SK-N-SH (cell line): ENCODE results near the gene LEPR. TPM values are rescaled to one million over a fixed set of nuclear protein-coding genes. Genes with fewer than 3 reads are reported as not detected.

Experiments used
- CTCF ChIA-PET: fragments of 300-600, 350-600 bp; formaldehyde crosslinking; extraction: SDS; loops from one replicate; lab custom pipeline; 2021; lab: Yijun Ruan, JAX
- POLR2A ChIA-PET: fragments of 350-600 bp; sonication (Branson Sonifier 250); formaldehyde crosslinking; extraction: SDS; loops from one replicate; lab custom pipeline; 2020; ENCODE audit warnings: antibody characterized with exemption, inconsistent platforms; lab: Yijun Ruan, JAX
- DNase-seq: peaks from one replicate; pipeline ENCODE4 v3.0.0; 2012
- H2AFZ ChIP-seq: fragments of 200-600 bp; sonication (generic); 2 replicates; pipeline ENCODE4 v1.8.1; 2016; ENCODE audit warnings: antibody characterized with exemption, mild to moderate bottlenecking, low read depth
- H3F3A ChIP-seq: fragments of 200-600 bp; sonication (generic); replicated peaks from 2 replicates; pipeline ENCODE3; 2016; ENCODE audit warnings: antibody characterized with exemption, mild to moderate bottlenecking; ENCODE audit not compliant: insufficient read depth
- H3K27ac ChIP-seq, 2 experiments: fragments of 200-500 bp in 1 of 2; fragments of 200-600 bp in 1 of 2; sonication (Bioruptor generic) in 1 of 2; sonication (generic), shearing (Covaris generic) in 1 of 2; 2 replicates each; pipeline versions ENCODE4 v1.5.1 to v1.6.1; 2014 to 2016; ENCODE audit warnings: low read depth in 2 of 2, inconsistent platforms in 1 of 2, low read length in 1 of 2, mild to moderate bottlenecking in 1 of 2, mixed read lengths in 1 of 2
- H3K27me3 ChIP-seq: fragments of 200-600 bp; sonication (generic), shearing (Covaris generic); 2 replicates; pipeline ENCODE4 v1.6.1; 2016; ENCODE audit warnings: mixed run types; ENCODE audit not compliant: insufficient read depth
- H3K36me3 ChIP-seq, 2 experiments: fragments of 200-500 bp in 1 of 2; fragments of 200-600 bp in 1 of 2; sonication (Bioruptor generic) in 1 of 2; sonication (generic) in 1 of 2; replicated peaks in 1 of 2; 2 replicates each; pipeline versions ENCODE3 to v1.5.1; 2014 to 2016; ENCODE audit warnings: low read length in 1 of 2, mild to moderate bottlenecking in 1 of 2; ENCODE audit not compliant: insufficient read depth in 2 of 2, control insufficient read depth in 1 of 2
- H3K4me1 ChIP-seq, 2 experiments: fragments of 200-500 bp in 1 of 2; fragments of 200-600 bp in 1 of 2; sonication (Bioruptor generic) in 1 of 2; sonication (generic), shearing (Covaris generic) in 1 of 2; 2 replicates each; pipeline versions ENCODE4 v1.5.1 to v1.6.1; 2014 to 2016; ENCODE audit warnings: low read depth in 1 of 2, low read length in 1 of 2, mixed run types in 1 of 2; ENCODE audit not compliant: insufficient read depth in 2 of 2, control insufficient read depth in 1 of 2
- H3K4me2 ChIP-seq: fragments of 200-600 bp; sonication (generic), shearing (Covaris generic); 2 replicates; pipeline ENCODE4 v1.6.1; 2017; ENCODE audit warnings: mixed run types
- H3K4me3 ChIP-seq, 2 experiments: fragments of 200-500 bp in 1 of 2; fragments of 200-600 bp in 1 of 2; sonication (Bioruptor generic) in 1 of 2; sonication (generic), shearing (Covaris generic) in 1 of 2; 2 replicates each; pipeline versions ENCODE4 v1.5.1 to v1.8.1; 2014 to 2016; ENCODE audit warnings: low read depth in 2 of 2, inconsistent platforms in 1 of 2, low read length in 1 of 2, mild to moderate bottlenecking in 1 of 2, mixed read lengths in 1 of 2, moderate library complexity in 1 of 2
- H3K79me2 ChIP-seq: fragments of 200-600 bp; sonication (generic); 2 replicates; pipeline ENCODE4 v1.8.1; 2017; ENCODE audit warnings: mild to moderate bottlenecking; ENCODE audit not compliant: insufficient read depth
- H3K9ac ChIP-seq: fragments of 200-600 bp; sonication (generic); 2 replicates; pipeline ENCODE4 v1.6.1; 2017; ENCODE audit warnings: mixed run types
- H3K9me2 ChIP-seq: fragments of 200-600 bp; sonication (generic); 2 replicates; pipeline ENCODE4 v1.6.1; 2017; ENCODE audit warnings: mixed run types
- H3K9me3 ChIP-seq: fragments of 200-600 bp; sonication (generic); 2 replicates; pipeline ENCODE4 v1.6.1; 2017; ENCODE audit warnings: mixed run types, mild to moderate bottlenecking, moderate library complexity
- H4K20me1 ChIP-seq: fragments of 200-600 bp; sonication (generic); 2 replicates; pipeline ENCODE4 v1.6.1; 2017; ENCODE audit warnings: mild to moderate bottlenecking, mixed run types; ENCODE audit not compliant: insufficient read depth
- CHD2 ChIP-seq: fragments of 150-350 bp; IDR thresholded peaks from 2 replicates; pipeline ENCODE4 v1.6.1; 2018; ENCODE audit warnings: low read length; ENCODE audit not compliant: partially characterized antibody
- ELF1 ChIP-seq: IDR thresholded peaks from 2 replicates; pipeline ENCODE4 v1.4.0; 2012
- EZH2phosphoT487 ChIP-seq: fragments of 200-600 bp; sonication (generic); IDR thresholded peaks from 2 replicates; pipeline ENCODE4 v1.6.1; 2017; ENCODE audit warnings: low read depth, mixed run types, mild to moderate bottlenecking, antibody characterized with exemption, moderate library complexity, borderline replicate concordance
- FOXJ3 ChIP-seq: sonication (generic); formaldehyde crosslinking; IDR thresholded peaks from 2 replicates; pipeline ENCODE4 v1.5.1; 2020; ENCODE audit warnings: mild to moderate bottlenecking, missing genetic modification reagents
- FOXM1 ChIP-seq: IDR thresholded peaks from 2 replicates; pipeline ENCODE4 v1.4.0; 2012; ENCODE audit warnings: low read depth, mild to moderate bottlenecking
- GATA2 ChIP-seq: sonication (generic); formaldehyde crosslinking; IDR thresholded peaks from 2 replicates; pipeline ENCODE4 v1.5.0; 2020; ENCODE audit warnings: mild to moderate bottlenecking, missing genetic modification reagents
- JUND ChIP-seq: IDR thresholded peaks from 2 replicates; pipeline ENCODE4 v1.4.0; 2012
- MEF2A ChIP-seq: IDR thresholded peaks from 2 replicates; pipeline ENCODE4 v1.4.0; 2012; ENCODE audit warnings: low read depth, borderline replicate concordance
- MXI1 ChIP-seq: IDR thresholded peaks from 2 replicates; pipeline ENCODE4 v1.6.1; 2012; ENCODE audit warnings: mild to moderate bottlenecking, low read depth, low read length, improper control_type of control experiment
- RXRA ChIP-seq: IDR thresholded peaks from 2 replicates; pipeline ENCODE4 v1.4.0; 2012; ENCODE audit warnings: low read depth, mild to moderate bottlenecking, borderline replicate concordance
- SMC3 ChIP-seq: IDR thresholded peaks from 2 replicates; pipeline ENCODE4 v1.6.1; 2012; ENCODE audit warnings: low read depth, low read length, improper control_type of control experiment
- TCF12 ChIP-seq: IDR thresholded peaks from 2 replicates; pipeline ENCODE4 v1.4.0; 2012
- TEAD4 ChIP-seq: IDR thresholded peaks from 2 replicates; pipeline ENCODE4 v1.4.0; 2012; ENCODE audit warnings: mild to moderate bottlenecking, borderline replicate concordance; ENCODE audit not compliant: insufficient read depth
- WGBS: methylation state at CpG from one replicate; pipeline ENCODE4 v1.1.6; 2017; ENCODE audit warnings: low lambda C conversion rate; 5-methylcytosine and 5-hydroxymethylcytosine counted together
- polyA plus RNA-seq, 3 experiments: library from polyadenylated mRNA; depleted of rRNA; stranded (reverse); fragments of >200 nt; gene quantifications; 2 replicates each; pipeline ENCODE4 v1.2.3, GENCODE V29; 2012
- TF ChIP-seq, protein P1 (sequence below): fragments of 200-600 bp; sonication (generic); IDR thresholded peaks from 2 replicates; pipeline ENCODE4 v1.6.1; 2017; ENCODE audit warnings: antibody characterized with exemption, mild to moderate bottlenecking, moderate library complexity
- TF ChIP-seq, protein P2 (sequence below): IDR thresholded peaks from 2 replicates; pipeline ENCODE4; 2012
- TF ChIP-seq, protein P3 (sequence below): fragments of 150-350 bp; IDR thresholded peaks from 2 replicates; pipeline ENCODE4 v1.6.1; 2016; ENCODE audit warnings: mild to moderate bottlenecking, low read depth, low read length
- TF ChIP-seq, protein P4 (sequence below): fragments of 150-350 bp; IDR thresholded peaks from 2 replicates; pipeline ENCODE4 v1.6.1; 2017; ENCODE audit warnings: antibody characterized with exemption, low read length, low read depth, borderline replicate concordance
- TF ChIP-seq, protein P5 (sequence below): IDR thresholded peaks from 2 replicates; pipeline ENCODE4 v1.4.0; 2012; ENCODE audit warnings: low read depth

The LEPR gene
- polyA plus RNA-seq, 1 of the 3 experiments (the other 2 are of a cell fraction) = 2.3 TPM

DNA sequence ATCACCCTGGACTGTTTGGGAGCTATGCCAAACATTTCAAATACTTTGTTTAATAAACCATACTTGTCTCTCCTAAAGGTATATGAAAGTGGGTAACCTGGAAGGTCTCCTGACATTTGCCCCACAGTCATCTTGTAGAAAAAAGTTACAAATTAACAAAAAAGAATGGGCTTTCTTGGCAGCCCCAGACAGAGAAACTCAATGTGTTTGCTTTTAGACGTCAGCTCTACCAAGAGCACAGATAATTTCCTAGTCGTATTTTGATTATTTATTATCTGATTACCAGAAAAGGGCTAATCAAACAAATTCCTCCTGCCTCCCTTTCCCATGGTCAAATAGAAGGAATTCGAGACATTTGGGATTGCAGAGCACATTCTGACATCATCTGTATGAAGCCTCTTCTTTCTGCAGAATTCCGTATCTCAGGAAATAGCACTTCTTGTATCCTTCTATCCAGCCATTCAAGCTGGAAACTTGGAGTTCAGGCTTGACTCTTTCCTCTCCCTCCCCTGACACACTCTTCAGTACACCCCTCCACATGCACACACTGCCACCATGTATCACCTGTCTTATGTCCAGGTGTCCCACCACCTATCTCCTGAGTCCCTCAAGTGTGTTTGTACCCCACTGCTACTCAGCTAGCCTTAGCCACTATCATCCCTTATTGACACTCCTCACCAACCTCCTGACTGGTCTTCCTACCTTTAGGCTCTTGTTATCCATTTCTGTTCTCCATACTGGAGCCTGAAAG is 42.8 kb upstream of the LEPR start:
- WGBS = 80% methylated on average over 4 of the region's 4 CpGs
- H4K20me1 ChIP-seq = no peaks in the 10 kb centered on the region
- H2AFZ ChIP-seq = no peak overlapping the region
- H3K9me3 ChIP-seq = no peaks in the 10 kb centered on the region
- H3K36me3 ChIP-seq = peaks cover 0 to 5% of the 10 kb centered on the region in 2 experiments
- no peaks in the 10 kb centered on the region for H3K4me1 ChIP-seq
- no peak overlapping the region for H3K4me3 ChIP-seq
- ChIA-PET POLR2A (no interaction called here), CTCF (interaction anchor here (0.7 to 1.0 kb wide), 3 partner anchors 20 to 39 kb away, joined by 3 read pairs; no protein-coding TSS in a partner anchor)
- no peaks in the 10 kb centered on the region for H3K79me2 ChIP-seq
- TF ChIP-seq, protein P1, sequence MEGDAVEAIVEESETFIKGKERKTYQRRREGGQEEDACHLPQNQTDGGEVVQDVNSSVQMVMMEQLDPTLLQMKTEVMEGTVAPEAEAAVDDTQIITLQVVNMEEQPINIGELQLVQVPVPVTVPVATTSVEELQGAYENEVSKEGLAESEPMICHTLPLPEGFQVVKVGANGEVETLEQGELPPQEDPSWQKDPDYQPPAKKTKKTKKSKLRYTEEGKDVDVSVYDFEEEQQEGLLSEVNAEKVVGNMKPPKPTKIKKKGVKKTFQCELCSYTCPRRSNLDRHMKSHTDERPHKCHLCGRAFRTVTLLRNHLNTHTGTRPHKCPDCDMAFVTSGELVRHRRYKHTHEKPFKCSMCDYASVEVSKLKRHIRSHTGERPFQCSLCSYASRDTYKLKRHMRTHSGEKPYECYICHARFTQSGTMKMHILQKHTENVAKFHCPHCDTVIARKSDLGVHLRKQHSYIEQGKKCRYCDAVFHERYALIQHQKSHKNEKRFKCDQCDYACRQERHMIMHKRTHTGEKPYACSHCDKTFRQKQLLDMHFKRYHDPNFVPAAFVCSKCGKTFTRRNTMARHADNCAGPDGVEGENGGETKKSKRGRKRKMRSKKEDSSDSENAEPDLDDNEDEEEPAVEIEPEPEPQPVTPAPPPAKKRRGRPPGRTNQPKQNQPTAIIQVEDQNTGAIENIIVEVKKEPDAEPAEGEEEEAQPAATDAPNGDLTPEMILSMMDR = no peak
- TF ChIP-seq RXRA = no peak
- no peak for TF ChIP-seq EZH2phosphoT487
- no peak for TF ChIP-seq TEAD4
- no peak for TF ChIP-seq GATA2
- TF ChIP-seq MXI1 = no peak
- TF ChIP-seq, protein P2, sequence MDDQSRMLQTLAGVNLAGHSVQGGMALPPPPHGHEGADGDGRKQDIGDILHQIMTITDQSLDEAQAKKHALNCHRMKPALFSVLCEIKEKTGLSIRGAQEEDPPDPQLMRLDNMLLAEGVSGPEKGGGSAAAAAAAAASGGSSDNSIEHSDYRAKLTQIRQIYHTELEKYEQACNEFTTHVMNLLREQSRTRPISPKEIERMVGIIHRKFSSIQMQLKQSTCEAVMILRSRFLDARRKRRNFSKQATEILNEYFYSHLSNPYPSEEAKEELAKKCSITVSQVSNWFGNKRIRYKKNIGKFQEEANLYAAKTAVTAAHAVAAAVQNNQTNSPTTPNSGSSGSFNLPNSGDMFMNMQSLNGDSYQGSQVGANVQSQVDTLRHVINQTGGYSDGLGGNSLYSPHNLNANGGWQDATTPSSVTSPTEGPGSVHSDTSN = no peak
- TF ChIP-seq, protein P3, sequence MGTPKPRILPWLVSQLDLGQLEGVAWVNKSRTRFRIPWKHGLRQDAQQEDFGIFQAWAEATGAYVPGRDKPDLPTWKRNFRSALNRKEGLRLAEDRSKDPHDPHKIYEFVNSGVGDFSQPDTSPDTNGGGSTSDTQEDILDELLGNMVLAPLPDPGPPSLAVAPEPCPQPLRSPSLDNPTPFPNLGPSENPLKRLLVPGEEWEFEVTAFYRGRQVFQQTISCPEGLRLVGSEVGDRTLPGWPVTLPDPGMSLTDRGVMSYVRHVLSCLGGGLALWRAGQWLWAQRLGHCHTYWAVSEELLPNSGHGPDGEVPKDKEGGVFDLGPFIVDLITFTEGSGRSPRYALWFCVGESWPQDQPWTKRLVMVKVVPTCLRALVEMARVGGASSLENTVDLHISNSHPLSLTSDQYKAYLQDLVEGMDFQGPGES = no peak
- TF ChIP-seq TCF12 = no peak
- no peak for TF ChIP-seq ELF1
- no peak for TF ChIP-seq JUND
- no peak for TF ChIP-seq FOXJ3 (CRISPR knock-in tag)
- TF ChIP-seq MEF2A = no peak
- TF ChIP-seq, protein P4, sequence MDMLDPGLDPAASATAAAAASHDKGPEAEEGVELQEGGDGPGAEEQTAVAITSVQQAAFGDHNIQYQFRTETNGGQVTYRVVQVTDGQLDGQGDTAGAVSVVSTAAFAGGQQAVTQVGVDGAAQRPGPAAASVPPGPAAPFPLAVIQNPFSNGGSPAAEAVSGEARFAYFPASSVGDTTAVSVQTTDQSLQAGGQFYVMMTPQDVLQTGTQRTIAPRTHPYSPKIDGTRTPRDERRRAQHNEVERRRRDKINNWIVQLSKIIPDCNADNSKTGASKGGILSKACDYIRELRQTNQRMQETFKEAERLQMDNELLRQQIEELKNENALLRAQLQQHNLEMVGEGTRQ = no peak
- TF ChIP-seq FOXM1 = no peak
- TF ChIP-seq SMC3 = no peak
- no peak for TF ChIP-seq CHD2
- TF ChIP-seq, protein P5, sequence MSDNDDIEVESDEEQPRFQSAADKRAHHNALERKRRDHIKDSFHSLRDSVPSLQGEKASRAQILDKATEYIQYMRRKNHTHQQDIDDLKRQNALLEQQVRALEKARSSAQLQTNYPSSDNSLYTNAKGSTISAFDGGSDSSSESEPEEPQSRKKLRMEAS = no peak
- no peak for DNase-seq
- H3K27me3 ChIP-seq = no peaks in the 10 kb centered on the region
- no peaks in the 10 kb centered on the region for H3F3A ChIP-seq
- H3K4me2 ChIP-seq = no peak overlapping the region
- no peak overlapping the region for H3K9ac ChIP-seq
- no peaks in the 10 kb centered on the region for H3K9me2 ChIP-seq
- no peak overlapping the region for H3K27ac ChIP-seq
